SK-N-SH (cell line): Measurements from ENCODE around the gene LSMEM2. TPM values are rescaled to one million over a fixed set of nuclear protein-coding genes. Genes with fewer than 3 reads are reported as not detected.

Source experiments
- CTCF ChIA-PET: fragments of 300-600, 350-600 bp; formaldehyde crosslinking; extraction: SDS; loops from one replicate; lab custom pipeline; 2021; lab: Yijun Ruan, JAX
- POLR2A ChIA-PET: fragments of 350-600 bp; sonication (Branson Sonifier 250); formaldehyde crosslinking; extraction: SDS; loops from one replicate; lab custom pipeline; 2020; ENCODE audit warnings: antibody characterized with exemption, inconsistent platforms; lab: Yijun Ruan, JAX
- DNase-seq: peaks from one replicate; pipeline ENCODE4 v3.0.0; 2012
- H2AFZ ChIP-seq: fragments of 200-600 bp; sonication (generic); 2 replicates; pipeline ENCODE4 v1.8.1; 2016; ENCODE audit warnings: antibody characterized with exemption, mild to moderate bottlenecking, low read depth
- H3F3A ChIP-seq: fragments of 200-600 bp; sonication (generic); replicated peaks from 2 replicates; pipeline ENCODE3; 2016; ENCODE audit warnings: antibody characterized with exemption, mild to moderate bottlenecking; ENCODE audit not compliant: insufficient read depth
- H3K27ac ChIP-seq, 2 experiments: fragments of 200-500 bp in 1 of 2; fragments of 200-600 bp in 1 of 2; sonication (Bioruptor generic) in 1 of 2; sonication (generic), shearing (Covaris generic) in 1 of 2; 2 replicates each; pipeline versions ENCODE4 v1.5.1 to v1.6.1; 2014 to 2016; ENCODE audit warnings: low read depth in 2 of 2, inconsistent platforms in 1 of 2, low read length in 1 of 2, mild to moderate bottlenecking in 1 of 2, mixed read lengths in 1 of 2
- H3K27me3 ChIP-seq: fragments of 200-600 bp; sonication (generic), shearing (Covaris generic); 2 replicates; pipeline ENCODE4 v1.6.1; 2016; ENCODE audit warnings: mixed run types; ENCODE audit not compliant: insufficient read depth
- H3K36me3 ChIP-seq, 2 experiments: fragments of 200-500 bp in 1 of 2; fragments of 200-600 bp in 1 of 2; sonication (Bioruptor generic) in 1 of 2; sonication (generic) in 1 of 2; replicated peaks in 1 of 2; 2 replicates each; pipeline versions ENCODE3 to v1.5.1; 2014 to 2016; ENCODE audit warnings: low read length in 1 of 2, mild to moderate bottlenecking in 1 of 2; ENCODE audit not compliant: insufficient read depth in 2 of 2, control insufficient read depth in 1 of 2
- H3K4me1 ChIP-seq, 2 experiments: fragments of 200-500 bp in 1 of 2; fragments of 200-600 bp in 1 of 2; sonication (Bioruptor generic) in 1 of 2; sonication (generic), shearing (Covaris generic) in 1 of 2; 2 replicates each; pipeline versions ENCODE4 v1.5.1 to v1.6.1; 2014 to 2016; ENCODE audit warnings: low read depth in 1 of 2, low read length in 1 of 2, mixed run types in 1 of 2; ENCODE audit not compliant: insufficient read depth in 2 of 2, control insufficient read depth in 1 of 2
- H3K4me2 ChIP-seq: fragments of 200-600 bp; sonication (generic), shearing (Covaris generic); 2 replicates; pipeline ENCODE4 v1.6.1; 2017; ENCODE audit warnings: mixed run types
- H3K4me3 ChIP-seq, 2 experiments: fragments of 200-500 bp in 1 of 2; fragments of 200-600 bp in 1 of 2; sonication (Bioruptor generic) in 1 of 2; sonication (generic), shearing (Covaris generic) in 1 of 2; 2 replicates each; pipeline versions ENCODE4 v1.5.1 to v1.8.1; 2014 to 2016; ENCODE audit warnings: low read depth in 2 of 2, inconsistent platforms in 1 of 2, low read length in 1 of 2, mild to moderate bottlenecking in 1 of 2, mixed read lengths in 1 of 2, moderate library complexity in 1 of 2
- H3K79me2 ChIP-seq: fragments of 200-600 bp; sonication (generic); 2 replicates; pipeline ENCODE4 v1.8.1; 2017; ENCODE audit warnings: mild to moderate bottlenecking; ENCODE audit not compliant: insufficient read depth
- H3K9ac ChIP-seq: fragments of 200-600 bp; sonication (generic); 2 replicates; pipeline ENCODE4 v1.6.1; 2017; ENCODE audit warnings: mixed run types
- H3K9me2 ChIP-seq: fragments of 200-600 bp; sonication (generic); 2 replicates; pipeline ENCODE4 v1.6.1; 2017; ENCODE audit warnings: mixed run types
- H3K9me3 ChIP-seq: fragments of 200-600 bp; sonication (generic); 2 replicates; pipeline ENCODE4 v1.6.1; 2017; ENCODE audit warnings: mixed run types, mild to moderate bottlenecking, moderate library complexity
- H4K20me1 ChIP-seq: fragments of 200-600 bp; sonication (generic); 2 replicates; pipeline ENCODE4 v1.6.1; 2017; ENCODE audit warnings: mild to moderate bottlenecking, mixed run types; ENCODE audit not compliant: insufficient read depth
- CHD2 ChIP-seq: fragments of 150-350 bp; IDR thresholded peaks from 2 replicates; pipeline ENCODE4 v1.6.1; 2018; ENCODE audit warnings: low read length; ENCODE audit not compliant: partially characterized antibody
- ELF1 ChIP-seq: IDR thresholded peaks from 2 replicates; pipeline ENCODE4 v1.4.0; 2012
- FOXJ3 ChIP-seq: sonication (generic); formaldehyde crosslinking; IDR thresholded peaks from 2 replicates; pipeline ENCODE4 v1.5.1; 2020; ENCODE audit warnings: mild to moderate bottlenecking, missing genetic modification reagents
- FOXM1 ChIP-seq: IDR thresholded peaks from 2 replicates; pipeline ENCODE4 v1.4.0; 2012; ENCODE audit warnings: low read depth, mild to moderate bottlenecking
- GABPA ChIP-seq: IDR thresholded peaks from 2 replicates; pipeline ENCODE4 v1.4.0; 2012; ENCODE audit warnings: low read depth, mild to moderate bottlenecking
- IRF3 ChIP-seq: fragments of 150-350 bp; IDR thresholded peaks from 2 replicates; pipeline ENCODE4 v1.6.1; 2016; ENCODE audit warnings: mild to moderate bottlenecking, low read depth, low read length
- MAX ChIP-seq: IDR thresholded peaks from 2 replicates; pipeline ENCODE4 v1.4.0; 2012; ENCODE audit warnings: low read depth
- NFIC ChIP-seq: IDR thresholded peaks from 2 replicates; pipeline ENCODE4 v1.4.0; 2012; ENCODE audit warnings: borderline replicate concordance
- PBX3 ChIP-seq: IDR thresholded peaks from 2 replicates; pipeline ENCODE4; 2012
- POLR2AphosphoS5 ChIP-seq: IDR thresholded peaks from 2 replicates; pipeline ENCODE4 v1.6.1; 2012; ENCODE audit warnings: low read depth, low read length
- RCOR1 ChIP-seq: fragments of 150-350 bp; IDR thresholded peaks from 2 replicates; pipeline ENCODE4 v1.6.1; 2017; ENCODE audit warnings: antibody characterized with exemption, low read length
- RXRA ChIP-seq: IDR thresholded peaks from 2 replicates; pipeline ENCODE4 v1.4.0; 2012; ENCODE audit warnings: low read depth, mild to moderate bottlenecking, borderline replicate concordance
- TCF12 ChIP-seq: IDR thresholded peaks from 2 replicates; pipeline ENCODE4 v1.4.0; 2012
- TEAD4 ChIP-seq: IDR thresholded peaks from 2 replicates; pipeline ENCODE4 v1.4.0; 2012; ENCODE audit warnings: mild to moderate bottlenecking, borderline replicate concordance; ENCODE audit not compliant: insufficient read depth
- WGBS: methylation state at CpG from one replicate; pipeline ENCODE4 v1.1.6; 2017; ENCODE audit warnings: low lambda C conversion rate; 5-methylcytosine and 5-hydroxymethylcytosine counted together
- polyA plus RNA-seq, 3 experiments: library from polyadenylated mRNA; depleted of rRNA; stranded (reverse); fragments of >200 nt; gene quantifications; 2 replicates each; pipeline ENCODE4 v1.2.3, GENCODE V29; 2012

LSMEM2 gene
- polyA plus RNA-seq, 1 of the 3 experiments (the other 2 are of a cell fraction), result 0.03 TPM

GRCh38 chr3:50246517-50246954 is 32.4 kb upstream of the LSMEM2 start:
- Histone ChIP-seq H3K9ac (peak overlapping the region; percentile 55; the same call in 1 of the 2 replicates), H3K4me1 (peaks cover 35 to 36% of the 10 kb centered on the region in 2 experiments; a peak in 3 of 4 replicates), H3K9me3 (no peaks in the 10 kb centered on the region), H3K27me3 (no peaks in the 10 kb centered on the region), H3K9me2 (no peaks in the 10 kb centered on the region), H3K4me3 (peak overlapping the region; percentile 46 to 57; a peak in 3 of 4 replicates), H3K79me2 (peaks cover 100% of the 10 kb centered on the region), H3K36me3 (peaks cover 0 to 15% of the 10 kb centered on the region in 2 experiments), H3K27ac (peak overlapping the region; percentile 72 to 89), H2AFZ (no peak overlapping the region), H3K4me2 (peak overlapping the region; percentile 73), H3F3A (peaks cover 41% of the 10 kb centered on the region), H4K20me1 (peaks cover 91% of the 10 kb centered on the region)
- DNase-seq, result peak; percentile 50
- ChIA-PET POLR2A (interaction anchor here (1.0 to 1.5 kb wide), 4 partner anchors 11 to 65 kb away, joined by 3 to 4 read pairs (median 4); partner anchors contain the start of gene GNAI2), CTCF (interaction anchor here (0.6 to 61.6 kb wide), 30 partner anchors 12 to 370 kb away, joined by 3 to 1375 read pairs (median 5); partner anchors contain the start of genes GNAI2, GNAT1, IFRD2 and SLC38A3)
- WGBS, result 23% methylated on average over 9 of the region's 10 CpGs
- TF ChIP-seq GABPA, result peak; percentile 70
- TF ChIP-seq TCF12, result no peak

GRCh38 chr3:50248387-50248786 is 30.5 kb upstream of the LSMEM2 start:
- H3K36me3 ChIP-seq, result peaks cover 5 to 20% of the 10 kb centered on the region in 2 experiments
- H3K9ac ChIP-seq, result peak overlapping the region; percentile 19
- no peak overlapping the region for H3K4me3 ChIP-seq
- no peak overlapping the region for H2AFZ ChIP-seq
- peaks cover 37% of the 10 kb centered on the region for H3F3A ChIP-seq
- no peak for DNase-seq
- H3K79me2 ChIP-seq, result peaks cover 100% of the 10 kb centered on the region
- peak overlapping the region; percentile 47 for H3K4me2 ChIP-seq
- WGBS, result 11% methylated on average over 2 of the region's 3 CpGs
- CTCF ChIA-PET, result interaction anchor here (1.1 to 61.6 kb wide), 5 partner anchors 10 to 62 kb away, joined by 3 to 1375 read pairs (median 180); partner anchors contain the start of genes GNAI2 and GNAT1
- no peaks in the 10 kb centered on the region for H3K9me3 ChIP-seq
- POLR2A ChIA-PET, result no interaction called here
- peaks cover 27 to 42% of the 10 kb centered on the region in 2 experiments; a peak in 3 of 4 replicates for H3K4me1 ChIP-seq
- no peaks in the 10 kb centered on the region for H3K27me3 ChIP-seq
- no peaks in the 10 kb centered on the region for H3K9me2 ChIP-seq
- peaks cover 91% of the 10 kb centered on the region for H4K20me1 ChIP-seq
- peak; percentile 48; the same call in 1 of the 2 replicates for TF ChIP-seq PBX3
- no peak for TF ChIP-seq FOXJ3
- H3K27ac ChIP-seq, result peak overlapping the region in 1 of 2 experiments; percentile 22; a peak in 2 of 4 replicates

GRCh38 chr3:50249457-50249856 is 29.4 kb upstream of the LSMEM2 start:
- H3K4me1 ChIP-seq, result peaks cover 27 to 42% of the 10 kb centered on the region in 2 experiments; a peak in 3 of 4 replicates
- POLR2A ChIA-PET, result interaction anchor here (1.1 kb wide), 1 partner anchor 11 kb away, joined by 4 read pairs; no protein-coding TSS in a partner anchor

More at GRCh38 chr3:50249457-50249856, 29.4 kb upstream of the LSMEM2 start:
- Histone ChIP-seq H4K20me1 (peaks cover 91% of the 10 kb centered on the region), H3K9me3 (no peaks in the 10 kb centered on the region), H3K79me2 (peaks cover 98% of the 10 kb centered on the region), H2AFZ (no peak overlapping the region), H3K27me3 (no peaks in the 10 kb centered on the region), H3K27ac (no peak overlapping the region), H3K9ac (no peak overlapping the region), H3K36me3 (peaks cover 5 to 26% of the 10 kb centered on the region in 2 experiments), H3F3A (peaks cover 27% of the 10 kb centered on the region), H3K9me2 (no peaks in the 10 kb centered on the region), H3K4me3 (no peak overlapping the region), H3K4me2 (no peak overlapping the region)
- TF ChIP-seq IRF3, result no peak
- no peak for TF ChIP-seq ELF1
- no peak for TF ChIP-seq POLR2AphosphoS5
- TF ChIP-seq MAX, result no peak
- TF ChIP-seq RCOR1, result no peak
- no peak for TF ChIP-seq RXRA
- no peak for TF ChIP-seq NFIC
- no peak for TF ChIP-seq TEAD4
- TF ChIP-seq FOXM1, result no peak
- TF ChIP-seq CHD2, result no peak
- no peak for DNase-seq
- WGBS, result 96% methylated on average over 3 of the region's 5 CpGs
- CTCF ChIA-PET, result interaction anchor here (1.0 to 61.6 kb wide), 7 partner anchors 9 to 129 kb away, joined by 3 to 1375 read pairs (median 6); partner anchors contain the start of genes GNAI2 and GNAT1
